Stimulated activated CD8-positive, alpha-beta memory T cell treated with anti-CD3 and anti-CD28 coated beads, Interleukin-12 subunit alpha, Interleukin-12 subunit beta, amount 100 ng/mL, for 4 hours (primary cell): ENCODE data around the gene TESK2.
"Not testable (repeated sequence)": the region's sequence is repeated elsewhere in the genome, so short reads cannot be mapped to it uniquely, and the experiment has no call there.

Experiments
- DNase-seq: peaks from one replicate; pipeline ENCODE4 v3.0.0-alpha.2; 2020; ENCODE audit warnings: low read depth

Gene TESK2

DNA sequence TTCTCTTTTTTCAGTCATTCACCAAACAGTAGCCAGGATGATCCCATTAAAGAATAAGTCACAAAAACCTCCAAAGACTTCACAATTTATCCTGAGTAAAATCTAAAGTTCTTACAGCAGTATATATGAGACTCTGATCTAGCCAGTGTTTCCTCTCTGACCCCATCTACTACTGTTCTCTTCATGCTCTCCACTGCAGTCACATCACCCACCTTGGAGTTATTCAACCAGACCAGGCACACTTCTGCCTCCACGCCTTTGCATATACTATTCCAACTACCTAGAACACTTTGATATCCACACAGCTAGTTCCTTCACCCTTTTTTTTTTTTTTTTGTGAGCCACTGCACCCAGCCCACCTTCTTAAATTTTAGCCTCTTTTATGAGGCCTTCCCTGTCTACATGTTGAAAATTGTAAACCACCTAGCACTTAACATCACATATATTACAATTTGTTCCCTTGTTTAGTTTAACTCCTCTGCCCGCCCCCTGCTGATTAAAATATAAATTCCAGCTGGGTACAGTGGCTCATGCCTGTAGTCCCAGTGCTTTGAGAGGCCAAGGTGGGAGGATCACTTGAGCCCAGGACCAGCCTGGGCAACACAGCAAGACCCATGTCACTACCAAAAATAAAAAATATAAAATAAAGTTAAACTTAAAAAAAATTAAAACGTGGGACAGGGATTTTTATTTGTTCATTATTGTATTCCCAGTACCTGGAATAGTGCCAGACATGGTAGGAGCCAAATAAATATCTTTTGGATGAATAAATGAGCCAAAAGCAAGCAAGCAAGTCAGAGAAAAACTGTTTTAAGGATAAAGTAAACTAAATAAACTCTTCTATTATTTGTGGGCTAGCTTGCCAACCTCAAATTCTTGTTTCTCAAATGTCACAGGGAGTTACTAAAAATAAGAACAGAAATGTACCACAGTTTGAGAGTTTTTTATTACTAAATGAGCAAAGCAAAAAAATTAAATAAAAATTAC is 115.6 kb downstream of the TESK2 start:
- no peak for DNase-seq

DNA sequence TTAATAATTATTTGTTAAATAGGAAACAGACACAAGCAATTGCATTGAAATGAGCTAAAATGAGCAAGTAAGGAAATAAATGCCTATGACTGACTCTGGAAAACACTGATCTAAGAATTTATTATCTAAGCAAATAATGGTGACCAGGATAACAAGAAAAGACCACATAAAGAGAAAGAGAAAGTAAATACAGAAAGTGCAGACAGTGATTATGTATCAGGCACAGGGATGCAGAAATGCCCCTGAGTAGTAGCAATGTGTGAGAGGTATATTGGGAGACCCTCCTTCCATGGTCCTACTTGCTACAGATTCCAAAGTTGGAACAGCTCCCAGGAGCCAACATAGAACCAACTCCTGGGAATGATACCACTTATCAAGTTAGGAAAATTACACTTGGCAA is 117.4 kb downstream of the TESK2 start:
- DNase-seq, result no peak

DNA sequence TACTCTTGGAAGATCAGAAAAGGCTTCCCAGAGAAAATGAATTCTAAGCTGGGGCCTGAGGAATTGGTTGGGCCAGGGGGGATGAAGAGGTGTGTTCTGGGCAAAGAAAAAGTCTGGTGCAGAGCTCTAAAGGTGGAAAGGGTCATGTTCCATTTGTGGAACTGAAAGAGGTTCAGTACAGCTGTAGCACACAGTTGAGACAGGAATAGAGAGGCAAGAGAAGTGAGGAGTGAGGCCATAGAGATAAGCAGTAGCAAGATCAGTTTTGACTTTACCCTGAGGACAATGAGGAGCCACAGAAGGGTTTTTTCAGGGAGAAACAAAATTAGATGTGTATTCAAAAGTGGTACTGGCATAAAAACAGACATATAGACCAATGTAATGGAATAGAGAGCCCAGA is 120.4 kb downstream of the TESK2 start:
- DNase-seq, result no peak

DNA sequence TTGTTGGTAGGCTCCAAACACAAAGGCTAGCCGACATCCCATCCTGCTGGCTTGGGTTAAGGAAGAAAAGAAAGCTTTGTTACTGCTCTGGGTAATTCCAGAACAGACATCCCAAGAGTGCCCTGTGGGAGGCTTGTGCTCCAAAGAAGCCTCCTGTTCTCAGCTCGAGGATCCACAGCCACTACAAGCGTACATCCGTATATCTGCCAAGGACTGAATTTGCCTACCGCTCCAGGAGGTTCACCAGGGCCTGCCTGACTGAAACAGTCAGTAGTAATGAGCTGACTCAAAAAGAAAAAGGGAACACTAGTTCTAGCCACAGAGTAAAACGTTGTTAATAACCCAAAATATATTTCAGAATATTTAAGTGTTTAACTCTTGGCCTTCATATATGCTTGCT is 125.9 kb downstream of the TESK2 start:
- no peak for DNase-seq

DNA sequence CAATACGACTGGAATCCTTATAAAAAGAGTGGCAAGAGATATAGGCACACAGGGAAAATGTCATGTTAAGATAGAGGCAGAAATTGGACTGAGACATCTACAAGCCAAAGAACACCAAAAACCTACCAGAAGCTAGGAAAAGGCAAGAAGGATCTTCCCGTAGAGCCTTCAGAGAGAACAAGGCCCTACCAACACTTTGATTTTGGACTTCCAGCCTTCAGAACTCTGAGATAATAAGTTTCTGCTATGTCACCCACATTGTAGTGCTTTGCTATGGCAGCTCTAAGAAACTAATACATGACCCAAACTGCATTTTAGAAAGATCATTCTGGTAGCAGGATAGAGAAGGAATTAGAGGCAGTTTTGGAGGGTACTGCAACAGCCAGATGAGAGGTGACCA is 126.7 kb downstream of the TESK2 start:
- DNase-seq, result no peak

DNA sequence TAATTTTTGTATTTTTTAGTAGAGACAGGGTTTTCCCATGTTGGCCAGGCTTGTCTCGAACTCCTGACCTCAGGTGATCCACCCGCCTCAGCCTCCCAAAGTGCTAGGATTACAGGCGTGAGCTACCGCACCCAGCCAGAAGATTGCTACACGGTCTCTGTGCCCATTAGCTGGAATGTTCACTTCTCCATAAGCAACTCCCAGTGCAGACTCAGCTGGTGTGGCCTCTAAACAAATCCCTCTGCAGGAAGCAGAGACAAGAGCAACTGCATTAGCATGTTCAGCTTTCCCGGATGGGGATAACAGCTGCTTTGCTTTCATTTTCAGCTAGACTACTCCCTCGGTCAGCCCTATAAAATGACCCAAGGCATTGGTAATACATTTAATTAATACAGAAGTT is 130.0 kb downstream of the TESK2 start:
- not testable (repeated sequence) for DNase-seq

DNA sequence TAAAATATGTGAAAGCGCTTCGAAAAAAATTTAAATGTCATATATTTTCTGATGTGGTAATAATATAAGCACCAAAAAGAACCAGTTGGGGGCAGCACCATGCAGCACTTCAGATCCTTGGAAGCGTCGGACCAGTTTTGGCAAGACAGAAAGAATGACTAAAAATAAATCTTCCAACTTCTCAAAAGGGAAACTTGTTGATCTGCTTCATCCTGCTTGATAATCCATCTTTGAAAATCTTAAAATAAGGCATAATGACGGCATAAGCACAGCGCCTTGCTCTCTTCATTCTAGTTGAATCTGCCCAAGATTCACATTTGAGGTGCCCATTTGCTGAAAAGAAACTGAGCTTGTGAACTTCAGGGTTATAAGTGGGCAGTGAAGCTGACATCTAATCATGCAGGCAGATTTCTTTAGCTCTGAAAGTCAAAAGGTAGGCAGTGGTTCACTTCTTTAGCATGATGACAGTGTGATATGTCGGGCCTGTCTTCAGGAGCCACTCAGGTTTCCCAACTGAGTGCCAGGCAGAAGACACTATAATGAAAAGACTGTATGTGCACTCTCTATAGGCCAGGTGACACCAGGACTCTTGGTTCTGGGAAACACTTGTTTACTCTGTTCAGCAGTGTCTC is 131.0 kb downstream of the TESK2 start:
- DNase-seq, result no peak

DNA sequence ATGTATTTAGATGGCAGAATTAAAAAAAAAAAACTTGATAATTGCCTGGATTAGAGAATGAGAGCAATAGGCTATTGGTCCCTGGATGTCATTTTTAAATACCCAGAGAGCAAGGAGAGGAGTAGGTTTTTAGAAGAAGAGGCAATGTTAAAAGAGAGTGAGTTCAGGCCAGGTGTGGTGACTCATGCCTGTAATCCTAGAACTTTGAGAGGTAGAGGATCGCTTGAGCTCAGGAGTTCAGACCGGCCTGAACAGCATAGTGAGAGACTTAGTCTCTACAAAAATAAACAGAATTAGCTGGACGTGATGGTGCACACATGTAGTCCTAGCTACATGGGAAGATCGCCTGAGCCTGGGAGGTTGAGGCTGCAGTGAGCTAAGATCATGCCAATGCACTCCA is 134.8 kb downstream of the TESK2 start:
- no peak for DNase-seq

DNA sequence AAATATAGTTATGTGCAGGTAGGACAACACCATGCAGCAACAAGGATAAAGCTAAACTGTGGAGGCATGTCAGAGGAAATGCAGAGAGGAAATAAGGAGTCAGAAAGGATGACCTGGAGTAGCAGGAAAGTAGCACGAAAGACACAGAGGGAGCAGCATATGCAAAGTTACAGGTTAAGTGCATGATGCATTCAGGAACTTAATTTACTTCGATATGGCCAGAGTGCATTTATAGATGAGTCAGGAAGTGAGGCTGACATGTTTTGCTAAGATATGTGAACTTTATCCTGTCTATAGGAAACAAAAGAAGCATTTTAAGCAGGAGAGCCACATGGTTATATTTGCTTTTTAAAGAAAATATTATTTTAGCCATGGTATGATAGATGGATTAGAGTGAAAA is 135.3 kb downstream of the TESK2 start:
- no peak for DNase-seq

DNA sequence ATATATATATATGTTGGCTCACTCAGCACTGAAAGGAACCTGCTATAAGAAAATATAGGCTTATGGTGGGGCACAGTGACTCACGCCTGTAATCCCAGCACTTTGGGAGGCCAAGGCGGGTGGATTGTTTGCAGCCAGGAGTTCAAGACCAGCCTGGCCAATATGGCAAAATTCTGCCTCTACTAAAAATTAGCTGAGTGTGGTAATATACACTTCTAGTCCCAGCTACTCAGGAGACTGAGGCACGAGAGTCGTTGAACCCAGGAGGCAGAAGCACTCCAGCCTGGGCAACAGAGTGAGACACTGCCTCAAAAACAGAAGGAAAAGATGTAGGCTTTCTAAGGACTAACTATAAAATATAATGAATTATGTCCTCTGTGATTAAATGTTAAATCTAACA is 136.1 kb downstream of the TESK2 start:
- DNase-seq, result no peak

DNA sequence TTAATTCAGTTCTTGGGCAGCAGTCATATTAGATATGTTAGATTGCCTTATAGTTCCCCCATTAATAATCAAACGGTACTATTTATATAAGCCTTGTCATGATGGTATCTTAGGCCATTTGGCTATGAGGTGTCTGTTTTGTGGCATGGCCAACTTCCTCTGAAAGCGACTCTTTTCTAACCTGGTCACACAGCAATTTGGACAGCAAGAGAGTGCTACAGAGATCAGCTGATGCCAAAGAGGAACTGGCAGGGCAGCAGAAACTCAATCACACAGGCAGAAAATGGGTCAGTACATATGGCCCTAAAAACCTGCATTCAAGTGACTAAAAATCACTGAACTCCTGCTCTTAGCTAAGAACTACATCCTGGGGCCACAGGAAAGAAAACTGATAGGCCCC is 137.3 kb downstream of the TESK2 start:
- DNase-seq, result no peak

DNA sequence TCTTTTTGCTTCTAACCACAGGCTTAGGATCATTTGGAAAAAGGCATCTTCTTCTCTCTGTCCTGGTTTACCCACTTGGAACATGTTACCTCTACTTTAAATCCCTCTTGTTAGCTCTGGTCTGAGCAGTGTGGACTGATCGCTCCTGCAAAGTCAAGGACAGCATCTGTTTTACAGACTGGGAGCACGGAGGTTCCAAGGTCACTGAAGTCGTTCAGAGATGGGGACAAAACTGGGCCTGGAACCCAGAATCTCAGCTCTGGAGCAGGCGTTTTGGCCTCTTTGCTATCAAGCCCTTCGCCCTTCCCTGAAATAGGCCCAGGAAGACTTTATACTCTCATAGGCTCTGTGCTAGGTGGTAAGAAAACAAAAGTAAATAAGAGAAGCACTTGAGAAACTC is 139.5 kb downstream of the TESK2 start:
- DNase-seq, result no peak

DNA sequence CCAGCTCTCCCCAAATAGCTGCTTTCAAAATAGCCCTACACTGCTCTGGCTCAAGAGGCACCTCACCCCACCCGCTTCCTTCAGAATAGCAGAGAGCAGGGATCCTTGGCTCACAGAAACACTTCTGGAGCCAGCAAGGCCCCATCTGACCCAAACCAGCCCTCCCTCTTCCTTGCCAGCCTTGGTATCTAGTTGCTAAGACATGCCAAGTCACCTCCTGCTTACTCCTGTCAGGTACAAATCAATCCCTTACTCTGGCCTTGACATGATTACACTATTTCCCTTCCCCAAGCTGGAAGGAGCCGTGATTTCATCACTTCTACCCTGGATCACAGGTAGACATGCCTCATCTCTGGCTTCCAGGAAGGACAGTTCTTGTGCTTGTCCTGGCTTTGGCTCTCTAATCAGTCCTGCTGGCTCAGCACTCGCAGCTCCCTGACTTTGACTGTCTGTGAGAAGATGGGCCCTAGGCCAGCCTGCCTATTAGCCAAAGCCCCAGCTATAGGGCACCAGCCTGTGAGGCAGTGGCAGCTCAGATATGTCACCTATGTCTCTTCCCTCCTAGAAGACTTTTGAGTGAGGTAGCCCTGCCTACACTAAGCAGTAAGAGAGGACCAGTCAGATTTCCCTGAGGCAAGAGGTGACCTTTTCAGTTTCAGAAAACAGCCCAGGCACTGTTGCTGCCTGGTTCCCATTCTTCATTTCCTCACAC is 141.8 kb downstream of the TESK2 start:
- no peak for DNase-seq

DNA sequence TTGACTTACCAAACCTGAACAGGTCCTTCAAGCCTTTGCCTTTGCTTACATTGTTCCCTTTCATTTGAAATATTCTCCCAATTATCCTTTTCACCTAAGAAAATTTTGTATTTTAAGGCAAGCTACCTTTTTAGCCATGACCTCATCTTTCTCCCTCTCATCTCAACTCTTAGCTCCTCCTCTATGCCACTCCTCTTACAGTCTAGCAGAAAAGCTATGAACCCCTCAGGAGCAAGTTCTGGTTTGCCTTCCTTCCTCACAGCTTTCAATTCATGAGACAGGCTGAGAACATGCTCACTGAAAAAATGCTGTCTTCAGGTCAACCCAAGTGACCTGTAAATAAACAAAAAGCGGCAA is 142.4 kb downstream of the TESK2 start:
- DNase-seq, result no peak

DNA sequence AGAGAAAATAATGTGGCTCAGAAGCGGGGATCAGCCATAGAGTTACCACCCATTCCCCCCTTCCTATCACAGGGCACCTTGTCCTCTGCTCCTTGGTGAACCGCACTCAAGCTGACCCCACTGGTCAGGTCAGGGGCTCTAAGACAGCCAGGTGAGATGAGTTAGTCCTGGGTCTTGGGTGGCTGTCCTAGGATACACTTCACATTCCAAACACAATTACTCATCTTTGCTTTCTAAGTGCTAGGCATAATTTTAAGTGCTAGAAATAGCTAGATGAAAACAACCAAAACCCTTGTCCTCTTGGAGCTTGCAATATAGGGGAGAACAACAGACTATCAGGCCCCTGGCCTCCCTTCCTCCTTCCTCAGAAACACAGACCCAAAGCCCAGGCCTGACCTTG is 142.9 kb downstream of the TESK2 start:
- no peak for DNase-seq

DNA sequence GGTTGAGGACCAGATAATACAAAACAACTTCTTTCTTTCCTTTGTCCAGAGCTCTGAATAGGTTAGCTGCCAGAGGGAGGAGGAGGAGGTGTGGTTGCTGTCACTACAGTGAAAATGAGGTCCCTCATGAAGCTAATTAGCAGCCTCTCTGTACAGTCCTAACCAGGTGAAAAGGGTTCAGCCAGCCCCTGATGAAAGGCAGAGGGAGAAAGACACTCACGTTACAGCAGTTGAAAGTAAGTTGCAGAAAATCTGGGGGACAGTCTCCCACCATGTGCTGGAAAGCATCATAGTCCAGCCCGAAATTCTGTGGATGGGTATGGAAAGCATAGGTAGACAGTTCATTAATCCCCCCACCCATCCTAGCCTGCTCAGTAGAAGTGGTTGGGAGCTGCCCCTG is 144.5 kb downstream of the TESK2 start:
- DNase-seq, result no peak

DNA sequence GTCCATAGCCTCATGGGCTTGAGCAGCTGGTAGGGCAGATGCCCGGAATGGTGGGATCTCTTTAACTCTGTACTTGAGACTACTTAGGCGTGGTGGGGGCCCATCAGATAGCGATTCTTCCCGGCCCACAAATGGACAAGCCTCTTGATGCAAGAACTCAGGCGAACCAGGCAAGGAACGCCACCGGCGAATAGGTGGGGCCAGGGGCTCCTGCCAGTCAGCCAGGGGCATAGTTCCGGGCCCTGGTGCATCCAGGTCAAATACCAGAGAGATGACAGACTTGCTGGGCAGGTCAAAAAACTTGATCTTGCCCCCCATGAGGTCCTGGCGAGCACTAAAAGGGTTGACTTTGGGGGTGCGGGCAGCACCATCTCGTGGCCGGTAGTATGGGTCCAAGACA is 145.9 kb downstream of the TESK2 start:
- DNase-seq, result no peak

DNA sequence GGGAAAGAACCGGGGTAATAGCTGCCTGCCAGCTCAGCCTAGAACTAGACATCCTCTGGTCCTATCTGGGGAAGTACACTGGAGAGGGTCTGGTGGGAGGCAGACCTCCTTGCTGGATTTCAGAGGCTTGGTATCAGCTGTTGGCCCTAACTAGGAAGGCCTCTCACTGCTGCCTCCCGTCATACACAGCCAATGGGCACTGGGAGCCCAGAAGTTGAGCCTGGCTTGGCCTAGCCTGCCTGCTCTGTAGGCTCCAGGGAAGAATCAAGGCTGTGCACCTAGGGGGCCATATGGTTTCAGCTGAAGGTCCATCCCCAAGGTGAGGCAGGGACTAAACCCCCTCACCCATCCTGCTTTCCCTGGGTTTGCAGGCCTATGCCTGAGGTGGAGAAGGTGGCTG is 146.5 kb downstream of the TESK2 start:
- no peak for DNase-seq

DNA sequence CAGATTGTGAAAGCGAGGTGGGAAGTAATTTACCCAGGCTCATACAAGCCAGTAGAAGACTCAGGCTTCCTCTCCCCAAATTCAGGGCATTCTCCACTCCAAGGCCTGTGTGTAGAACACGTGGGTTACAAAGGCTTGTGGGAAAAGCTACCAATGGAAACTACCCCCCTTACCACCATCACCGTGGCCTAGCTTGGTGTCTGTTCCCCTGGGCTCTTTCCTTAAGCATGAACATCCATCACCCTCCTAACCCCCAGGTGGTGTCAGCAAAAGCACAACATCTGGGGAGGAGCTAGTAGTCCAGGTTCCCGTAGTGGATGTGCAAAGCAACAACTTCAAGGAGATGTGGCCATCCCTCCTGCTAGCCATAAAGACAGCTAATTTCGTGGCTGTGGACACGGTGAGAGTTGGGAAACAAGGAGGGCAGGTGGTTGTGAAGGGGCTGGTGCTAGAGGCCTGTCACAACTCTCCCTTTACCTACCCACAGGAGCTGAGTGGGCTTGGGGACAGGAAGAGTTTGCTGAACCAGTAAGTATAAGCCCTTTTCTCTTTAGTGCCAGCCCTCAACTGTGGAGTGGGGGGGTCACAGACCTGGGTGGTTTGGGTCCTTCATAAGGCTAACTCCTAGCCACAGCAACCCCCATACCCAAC is 150.0 kb downstream of the TESK2 start:
- no peak for DNase-seq

DNA sequence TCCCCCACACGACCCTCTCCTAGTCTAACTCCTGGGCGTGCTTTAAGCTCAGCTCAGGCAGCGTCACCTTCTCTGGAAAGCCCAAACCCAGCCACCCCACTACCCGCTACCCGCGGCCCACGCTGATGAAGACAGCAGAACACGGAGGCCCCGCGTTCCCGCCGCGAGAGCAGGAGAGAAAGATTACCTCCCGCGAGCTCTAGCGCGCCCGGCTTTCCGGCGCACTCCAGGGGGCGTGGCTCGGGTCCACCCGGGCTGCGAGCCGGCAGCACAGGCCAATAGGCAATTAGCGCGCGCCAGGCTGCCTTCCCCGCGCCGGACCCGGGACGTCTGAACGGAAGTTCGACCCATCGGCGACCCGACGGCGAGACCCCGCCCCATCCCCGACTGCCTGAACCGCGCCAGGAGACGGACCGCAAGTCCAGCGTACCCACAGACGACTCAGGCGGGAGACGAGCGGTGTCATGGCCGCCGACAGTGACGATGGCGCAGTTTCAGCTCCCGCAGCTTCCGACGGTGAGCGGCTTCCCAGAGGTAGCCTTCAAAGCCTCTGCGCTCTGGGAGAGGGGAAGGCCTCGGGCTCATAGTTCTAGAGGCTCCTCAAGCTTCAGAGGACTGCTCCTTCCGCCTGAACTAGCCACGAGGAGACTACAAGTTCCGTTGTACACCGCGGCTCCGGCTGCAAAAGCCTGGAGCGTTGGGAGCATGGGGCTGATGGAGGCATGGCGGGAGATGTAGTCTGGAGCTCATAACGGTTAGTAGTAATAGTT is 151.0 kb downstream of the TESK2 start, which contains the start of the genes MUTYH and TOE1:
MUTYH (minus strand) TSS at position 652 of the 770 bp plus-strand sequence. CDS start 5,935 bp downstream, outside the sequence.
TOE1 (plus strand) TSS at position 382 of the 770 bp plus-strand sequence; CDS start at position 465, 83 bp downstream.
- peak; percentile 85 for DNase-seq

DNA sequence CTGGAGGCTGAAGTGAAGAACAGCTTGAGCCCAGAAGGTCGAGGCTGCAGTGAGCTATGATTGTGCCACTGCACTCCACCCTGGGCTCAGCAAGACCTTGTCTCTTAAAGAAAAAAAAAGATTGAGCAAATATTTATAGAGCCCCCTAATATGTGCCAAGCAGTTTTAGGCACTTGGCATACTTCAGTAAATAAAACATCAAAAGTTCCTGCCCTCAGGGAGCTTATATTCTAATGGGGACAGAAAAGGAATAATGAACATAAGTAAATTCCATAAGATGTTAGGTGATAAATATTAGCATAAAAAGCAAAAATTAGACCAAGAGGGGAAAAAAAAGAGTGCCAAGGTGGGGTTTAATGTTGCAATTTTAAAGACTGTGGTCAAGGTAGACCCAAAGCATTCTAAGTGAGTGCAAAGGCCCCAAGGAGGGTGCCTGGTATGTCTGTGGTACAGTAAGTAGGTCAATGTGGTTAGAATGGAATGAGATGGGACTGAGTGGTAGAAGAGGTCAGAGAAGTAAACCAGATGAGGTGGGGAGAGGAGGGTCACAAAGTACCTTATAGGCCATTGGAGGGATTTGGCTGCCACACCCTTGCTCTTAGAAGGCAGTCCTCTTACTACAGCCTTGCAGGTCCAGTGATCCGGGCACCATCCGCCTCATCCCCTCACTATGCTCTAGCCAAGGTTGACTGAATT is 153.2 kb downstream of the TESK2 start:
- no peak for DNase-seq
